Measurements from ENCODE around the gene BRD3OS. TPM values are rescaled to one million over a fixed set of nuclear protein-coding genes. Genes with fewer than 3 reads are reported as not detected.

Gene BRD3OS
- total RNA-seq, 8 experiments from 2014 or later, result 11.9 to 37.5 (median 15.4) TPM

- ATAC-seq (replicated peaks in 6 of 8), result peak in 5 of 8 experiments; percentile 13 to 35 (median 34)
- Histone ChIP-seq H3K27ac (no peak overlapping the region), H3K4me1 (replicated peaks in 1 of 2) (peaks cover 36 to 43% of the 10 kb centered on the region in 2 donors), H3K4me3 (no peak overlapping the region)
- in situ Hi-C loops (cut with MboI; ENCODE audit: low pct_unique_long_range_greater_than_20kb in 2 of 9, low sequenced_read_pairs in 9 of 9, unreplicated experiment in 9 of 9), result no loop called here
- WGBS, 10 experiments, result 40 to 100% (median 40%) methylated on average over 1 to 2 of the region's 22 CpGs; no CpG with 5 or more reads in 7 of the 10 experiments
These were observed 36.5 kb downstream of the BRD3OS start for GRCh38 chr9:134061688-134062371.

GRCh38 chr9:134062461-134063087 is 37.3 kb downstream of the BRD3OS start:
- WGBS, 10 experiments, result 67 to 100% (median 93%) methylated on average over 1 to 11 of the region's 22 CpGs; no CpG with 5 or more reads in 5 of the 10 experiments
- Histone ChIP-seq H3K27ac (no peak overlapping the region), H3K4me3 (no peak overlapping the region), H3K4me1 (replicated peaks in 1 of 2) (peaks cover 31 to 40% of the 10 kb centered on the region in 2 donors)
- ATAC-seq (replicated peaks in 6 of 8), result no peak
- in situ Hi-C loops (cut with MboI; ENCODE audit: low pct_unique_long_range_greater_than_20kb in 2 of 9, low sequenced_read_pairs in 9 of 9, unreplicated experiment in 9 of 9), result no loop called here

GRCh38 chr9:134063088-134063570 is 37.8 kb downstream of the BRD3OS start:
- in situ Hi-C loops (cut with MboI; ENCODE audit: low pct_unique_long_range_greater_than_20kb in 2 of 9, low sequenced_read_pairs in 9 of 9, unreplicated experiment in 9 of 9), result no loop called here
- ATAC-seq (replicated peaks in 6 of 8), result no peak
- 100% methylated on average over 5 of the region's 15 CpGs; no CpG with 5 or more reads in 9 of the 10 experiments for WGBS, 10 experiments
- no peak overlapping the region for H3K4me3 ChIP-seq
- H3K4me1 ChIP-seq (replicated peaks in 1 of 2), result peaks cover 26 to 34% of the 10 kb centered on the region in 2 donors
- no peak overlapping the region for H3K27ac ChIP-seq

- in situ Hi-C loops (cut with MboI; ENCODE audit: low pct_unique_long_range_greater_than_20kb in 2 of 9, low sequenced_read_pairs in 9 of 9, unreplicated experiment in 9 of 9), result no loop called here
- ATAC-seq (replicated peaks in 6 of 8), result no peak
- Histone ChIP-seq H3K4me1 (replicated peaks in 1 of 2) (peaks cover 19 to 27% of the 10 kb centered on the region in 2 donors), H3K27ac (no peak overlapping the region), H3K4me3 (no peak overlapping the region)
- 86 to 100% (median 100%) methylated on average over 1 to 6 of the region's 29 CpGs; no CpG with 5 or more reads in 5 of the 10 experiments for WGBS, 10 experiments
These were observed 38.5 kb downstream of the BRD3OS start for GRCh38 chr9:134063571-134064450.

- in situ Hi-C loops (cut with MboI; ENCODE audit: low pct_unique_long_range_greater_than_20kb in 2 of 9, low sequenced_read_pairs in 9 of 9, unreplicated experiment in 9 of 9), result no loop called here
- H3K27ac ChIP-seq, result no peak overlapping the region
- H3K4me3 ChIP-seq, result no peak overlapping the region
- ATAC-seq (replicated peaks in 6 of 8), result no peak
- 58 to 92% (median 87%) methylated on average over 1 to 4 of the region's 7 CpGs; no CpG with 5 or more reads in 4 of the 10 experiments for WGBS, 10 experiments
- H3K4me1 ChIP-seq (replicated peaks in 1 of 2), result peaks cover 16 to 19% of the 10 kb centered on the region in 2 donors
These were observed 39.4 kb downstream of the BRD3OS start for GRCh38 chr9:134064711-134065110.

GRCh38 chr9:134065612-134066419 is 40.5 kb downstream of the BRD3OS start:
- peaks cover 16 to 19% of the 10 kb centered on the region in 2 donors for H3K4me1 ChIP-seq (replicated peaks in 1 of 2)
- ATAC-seq (replicated peaks in 6 of 8), result peak in 1 of 8 experiments; percentile 4
- in situ Hi-C loops (cut with MboI; ENCODE audit: low pct_unique_long_range_greater_than_20kb in 2 of 9, low sequenced_read_pairs in 9 of 9, unreplicated experiment in 9 of 9), result no loop called here
- peak overlapping the region; percentile 77 to 99 (median 96) for H3K4me3 ChIP-seq
- WGBS, 10 experiments, result 0 to 65% (median 7%) methylated on average over 1 to 13 of the region's 28 CpGs; no CpG with 5 or more reads in 2 of the 10 experiments
- peak overlapping the region in 1 of 2 donors; percentile 92 for H3K27ac ChIP-seq

- ATAC-seq (replicated peaks in 6 of 8), result no peak
- in situ Hi-C loops (cut with MboI; ENCODE audit: low pct_unique_long_range_greater_than_20kb in 2 of 9, low sequenced_read_pairs in 9 of 9, unreplicated experiment in 9 of 9), result no loop called here
- peak overlapping the region; percentile 77 to 99 (median 96) for H3K4me3 ChIP-seq
- 0 to 5% (median 3%) methylated on average over 1 to 7 of the region's 9 CpGs; no CpG with 5 or more reads in 7 of the 10 experiments for WGBS, 10 experiments
- peaks cover 16 to 19% of the 10 kb centered on the region in 2 donors for H3K4me1 ChIP-seq (replicated peaks in 1 of 2)
- H3K27ac ChIP-seq, result peak overlapping the region in 1 of 2 donors; percentile 92
These were observed 41.2 kb downstream of the BRD3OS start for GRCh38 chr9:134066526-134066912.

- Histone ChIP-seq H3K4me1 (replicated peaks in 1 of 2) (peaks cover 12 to 15% of the 10 kb centered on the region in 2 donors), H3K4me3 (peak overlapping the region; percentile 77 to 99 (median 96)), H3K27ac (peak overlapping the region; percentile 92 to 96)
- 0 to 2% (median 0%) methylated on average over 2 to 11 of the region's 126 CpGs; no CpG with 5 or more reads in 4 of the 10 experiments for WGBS, 10 experiments
- in situ Hi-C loops (cut with MboI; ENCODE audit: low pct_unique_long_range_greater_than_20kb in 2 of 9, low sequenced_read_pairs in 9 of 9, unreplicated experiment in 9 of 9), result no loop called here
- ATAC-seq (replicated peaks in 6 of 8), result peak in 3 of 8 experiments; percentile 2 to 9 (median 3)
These were observed 41.9 kb downstream of the BRD3OS start for GRCh38 chr9:134066913-134067851.

GRCh38 chr9:134067904-134068743 is 42.8 kb downstream of the BRD3OS start, which contains the start of gene BRD3:
BRD3 (minus strand) TSS chr9:134068026; CDS start chr9:134053477, 14,549 bp downstream.
- in situ Hi-C loops (cut with MboI; ENCODE audit: low pct_unique_long_range_greater_than_20kb in 2 of 9, low sequenced_read_pairs in 9 of 9, unreplicated experiment in 9 of 9), result no loop called here
- H3K27ac ChIP-seq, result peak within 1 kb of the TSS; percentile 92 to 96
- ATAC-seq (replicated peaks in 6 of 8), result peak; percentile 84 to 92 (median 90)
- peaks cover 8% of the 10 kb centered on the region in 2 donors for H3K4me1 ChIP-seq (replicated peaks in 1 of 2)
- H3K4me3 ChIP-seq, result peak within 1 kb of the TSS; percentile 77 to 99 (median 96)
- WGBS, 10 experiments, result no CpG with 5 or more reads among the region's 131 CpGs

GRCh38 chr9:134068744-134069479 is 43.6 kb downstream of the BRD3OS start:
- H3K27ac ChIP-seq, result peak overlapping the region; percentile 92 to 96
- H3K4me3 ChIP-seq, result peak overlapping the region; percentile 77 to 99 (median 96)
- peaks cover 12 to 15% of the 10 kb centered on the region in 2 donors for H3K4me1 ChIP-seq (replicated peaks in 1 of 2)
- WGBS, 10 experiments, result 0 to 87% (median 8%) methylated on average over 1 to 21 of the region's 31 CpGs; no CpG with 5 or more reads in 2 of the 10 experiments
- in situ Hi-C loops (cut with MboI; ENCODE audit: low pct_unique_long_range_greater_than_20kb in 2 of 9, low sequenced_read_pairs in 9 of 9, unreplicated experiment in 9 of 9), result no loop called here
- ATAC-seq (replicated peaks in 6 of 8), result peak in 2 of 8 experiments; percentile 1 to 5
